Muscle of arm (tissue), 12 donors: Measurements from ENCODE around the gene ADARB2. TPM values are rescaled to one million over a fixed set of nuclear protein-coding genes. Genes with fewer than 3 reads are reported as not detected.
A peak's percentile ranks its signal among the peaks of the same experiment; 100 is the strongest.
"Not testable (repeated sequence)": the region's sequence is repeated elsewhere in the genome, so short reads cannot be mapped to it uniquely, and the experiment has no call there.

Source experiments
- DNase-seq: peaks from one replicate; pipeline ENCODE4 v3.0.0-alpha.2; 2013
- polyA plus RNA-seq, 12 donors: library from polyadenylated mRNA; unstranded; fragments of 120-200 nt; gene quantifications; one replicate each; pipeline ENCODE4 v1.2.1, GENCODE V29; 2013; ENCODE audit not compliant: insufficient read length in 12 of 12

The ADARB2 gene
- polyA plus RNA-seq, 12 donors = 0.07 to 0.48 (median 0.32) TPM; not detected in 2

GRCh38 chr10:1643161-1643907 is 94.0 kb downstream of the ADARB2 start:
- peak; percentile 50 for DNase-seq

GRCh38 chr10:1642600-1643160 is 94.6 kb downstream of the ADARB2 start:
- no peak for DNase-seq

GRCh38 chr10:1641402-1641801 is 95.9 kb downstream of the ADARB2 start:
- DNase-seq = no peak

GRCh38 chr10:1638889-1639419 is 98.4 kb downstream of the ADARB2 start:
- DNase-seq = no peak

GRCh38 chr10:1635340-1635739 is 102.0 kb downstream of the ADARB2 start:
- no peak for DNase-seq

GRCh38 chr10:1634239-1634638 is 103.1 kb downstream of the ADARB2 start:
- DNase-seq = no peak

- DNase-seq = no peak
Measured at GRCh38 chr10:1633783-1634182, 103.5 kb downstream of the ADARB2 start.

- DNase-seq = no peak
Measured at GRCh38 chr10:1632596-1632995, 104.7 kb downstream of the ADARB2 start.

- no peak for DNase-seq
Measured at GRCh38 chr10:1632141-1632540, 105.2 kb downstream of the ADARB2 start.

GRCh38 chr10:1631282-1631681 is 106.0 kb downstream of the ADARB2 start:
- DNase-seq = no peak

- DNase-seq = no peak
Measured at GRCh38 chr10:1630304-1630703, 107.0 kb downstream of the ADARB2 start.

- DNase-seq = no peak
Measured at GRCh38 chr10:1629326-1630198, 107.8 kb downstream of the ADARB2 start.

GRCh38 chr10:1628757-1629156 is 108.6 kb downstream of the ADARB2 start:
- no peak for DNase-seq

- DNase-seq = no peak
Measured at GRCh38 chr10:1627945-1628344, 109.4 kb downstream of the ADARB2 start.

GRCh38 chr10:1626835-1627234 is 110.5 kb downstream of the ADARB2 start:
- no peak for DNase-seq

- no peak for DNase-seq
Measured at GRCh38 chr10:1626410-1626809, 110.9 kb downstream of the ADARB2 start.

GRCh38 chr10:1625731-1626130 is 111.6 kb downstream of the ADARB2 start:
- no peak for DNase-seq

- DNase-seq = no peak
Measured at GRCh38 chr10:1625079-1625478, 112.2 kb downstream of the ADARB2 start.

- no peak for DNase-seq
Measured at GRCh38 chr10:1624240-1624639, 113.1 kb downstream of the ADARB2 start.

- no peak for DNase-seq
Measured at GRCh38 chr10:1620803-1621202, 116.5 kb downstream of the ADARB2 start.

GRCh38 chr10:1617376-1618317 is 119.7 kb downstream of the ADARB2 start:
- DNase-seq = not testable (repeated sequence)
